IMR-90 (cell line): ENCODE data around the gene MTM1. TPM values are rescaled to one million over a fixed set of nuclear protein-coding genes. Genes with fewer than 3 reads are reported as not detected.

ENCODE experiments used
- ATAC-seq: fragments of 200-7000 bp; cut with Tn5 transposase; 2 replicates; pipeline ENCODE4 v1.9.1; 2020; ENCODE audit warnings: low read depth, mild to moderate bottlenecking, moderate library complexity
- BruUV-seq: library from RNA; stranded (reverse); fragments of 400-500 nt; replicated peaks from 2 replicates; lab custom pipeline; 2021; lab: Mats Ljungman, UMichigan
- CTCF ChIA-PET: fragments of 300-600 bp; formaldehyde crosslinking; extraction: SDS; loops from one replicate; lab custom pipeline; 2021; ENCODE audit warnings: antibody characterized with exemption; lab: Yijun Ruan, JAX
- POLR2A ChIA-PET: fragments of 300-600 bp; sonication (Branson Sonifier 250); formaldehyde crosslinking; loops from one replicate; lab custom pipeline; 2022; ENCODE audit warnings: antibody characterized with exemption; ENCODE audit not compliant: unreplicated experiment; lab: Charles Lee
- DNase-seq: peaks from one replicate; pipeline ENCODE4 v3.0.0; 2013
- H2AFZ ChIP-seq: replicated peaks from 2 replicates; pipeline ENCODE3; 2013; ENCODE audit warnings: low read length, mild to moderate bottlenecking; ENCODE audit not compliant: poor library complexity
- H2AK5ac ChIP-seq: 2 replicates; pipeline ENCODE4 v1.6.1; 2013; ENCODE audit warnings: low read depth, low read length, inconsistent platforms
- H2AK9ac ChIP-seq: replicated peaks from 2 replicates; pipeline ENCODE3; 2013; ENCODE audit warnings: mild to moderate bottlenecking, low read depth, low read length, moderate library complexity; ENCODE audit not compliant: poor library complexity
- H2BK120ac ChIP-seq: 2 replicates; pipeline ENCODE4 v1.6.1; 2013; ENCODE audit warnings: low read depth, low read length, inconsistent platforms
- H2BK15ac ChIP-seq: 3 replicates; pipeline ENCODE4 v1.6.1; 2013; ENCODE audit warnings: low read depth, low read length, inconsistent platforms
- H2BK20ac ChIP-seq: 2 replicates; pipeline ENCODE4 v1.6.1; 2013; ENCODE audit warnings: low read depth, mild to moderate bottlenecking, inconsistent platforms, low read length, moderate library complexity
- H2BK5ac ChIP-seq: 2 replicates; pipeline ENCODE4 v1.6.1; 2013; ENCODE audit warnings: mild to moderate bottlenecking, low read depth, low read length, inconsistent platforms; ENCODE audit not compliant: poor library complexity, severe bottlenecking
- H3K14ac ChIP-seq: replicated peaks from 2 replicates; pipeline ENCODE4 v1.6.1; 2013; ENCODE audit warnings: low read depth, low read length, inconsistent platforms
- H3K18ac ChIP-seq: 2 replicates; pipeline ENCODE4 v1.6.1; 2013; ENCODE audit warnings: low read depth, low read length, control low read depth
- H3K23ac ChIP-seq: 2 replicates; pipeline ENCODE4 v1.6.1; 2013; ENCODE audit warnings: low read depth, low read length, inconsistent platforms
- H3K27ac ChIP-seq: 2 replicates; pipeline ENCODE4 v1.5.1; 2013; ENCODE audit warnings: mild to moderate bottlenecking, control low read depth, low read length; ENCODE audit not compliant: insufficient read depth
- H3K27me3 ChIP-seq: 2 replicates; pipeline ENCODE4 v1.6.1; 2013; ENCODE audit warnings: low read length; ENCODE audit not compliant: control insufficient read depth, insufficient read depth
- H3K36me3 ChIP-seq: 2 replicates; pipeline ENCODE4 v1.6.1; 2013; ENCODE audit warnings: low read length, mixed read lengths; ENCODE audit not compliant: control insufficient read depth, insufficient read depth
- H3K4ac ChIP-seq: 2 replicates; pipeline ENCODE4 v1.6.1; 2013; ENCODE audit warnings: low read depth, low read length, inconsistent platforms
- H3K4me1 ChIP-seq: 2 replicates; pipeline ENCODE4 v1.6.1; 2013; ENCODE audit warnings: low read length, mixed read lengths; ENCODE audit not compliant: control insufficient read depth, insufficient read depth
- H3K4me2 ChIP-seq: 2 replicates; pipeline ENCODE4 v1.6.1; 2013; ENCODE audit warnings: low read depth, mild to moderate bottlenecking, control low read depth, low read length, moderate library complexity
- H3K4me3 ChIP-seq: 2 replicates; pipeline ENCODE4 v1.5.1; 2013; ENCODE audit warnings: low read depth, mild to moderate bottlenecking, control low read depth, low read length, moderate library complexity; ENCODE audit not compliant: insufficient read depth
- H3K56ac ChIP-seq: 2 replicates; pipeline ENCODE4 v1.6.1; 2013; ENCODE audit warnings: low read length, inconsistent platforms; ENCODE audit not compliant: insufficient read depth; ENCODE audit errors: extremely low read depth
- H3K79me1 ChIP-seq, 2 experiments: 2 replicates each; pipeline ENCODE4 v1.6.1; 2013; ENCODE audit warnings: low read length in 2 of 2, inconsistent platforms in 1 of 2, low read depth in 1 of 2
- H3K9ac ChIP-seq: 2 replicates; pipeline ENCODE4 v1.6.1; 2013; ENCODE audit warnings: low read depth, low read length, control low read depth
- H3K9me1 ChIP-seq: 2 replicates; pipeline ENCODE4 v1.6.1; 2013; ENCODE audit warnings: low read length, inconsistent platforms; ENCODE audit not compliant: insufficient read depth
- H3K9me3 ChIP-seq: 2 replicates; pipeline ENCODE4 v1.6.1; 2013; ENCODE audit warnings: low read length; ENCODE audit not compliant: control insufficient read depth, insufficient read depth
- H4K20me1 ChIP-seq: 2 replicates; pipeline ENCODE4 v1.6.1; 2013; ENCODE audit warnings: low read length, inconsistent platforms; ENCODE audit not compliant: insufficient read depth
- H4K5ac ChIP-seq: 2 replicates; pipeline ENCODE4 v1.6.1; 2013; ENCODE audit warnings: mild to moderate bottlenecking, low read depth, low read length, control low read depth
- H4K8ac ChIP-seq, 2 experiments: 2 replicates each; pipeline ENCODE4 v1.6.1; 2013; ENCODE audit warnings: low read depth in 2 of 2, low read length in 2 of 2, control low read depth in 1 of 2, inconsistent platforms in 1 of 2
- H4K91ac ChIP-seq: 2 replicates; pipeline ENCODE4 v1.6.1; 2013; ENCODE audit warnings: low read depth, low read length, inconsistent platforms; ENCODE audit not compliant: insufficient read depth
- BHLHE40 ChIP-seq: fragments of 150-350 bp; IDR thresholded peaks from 2 replicates; pipeline ENCODE4 v1.6.1; 2016; ENCODE audit warnings: mild to moderate bottlenecking, low read depth, low read length
- CHD1 ChIP-seq: IDR thresholded peaks from 2 replicates; pipeline ENCODE4 v1.6.1; 2012; ENCODE audit warnings: low read depth, low read length, improper control_type of control experiment
- CTCF ChIP-seq: conservative IDR thresholded peaks from 2 replicates; pipeline ENCODE4 v1.5.1; 2012; ENCODE audit warnings: mild to moderate bottlenecking, low read depth, low read length, improper control_type of control experiment
- FOS ChIP-seq: fragments of 150-350 bp; IDR thresholded peaks from 2 replicates; pipeline ENCODE4 v1.6.1; 2016; ENCODE audit warnings: low read depth, low read length
- NFE2L2 ChIP-seq: fragments of 150-350 bp; IDR thresholded peaks from 2 replicates; pipeline ENCODE4 v1.6.1; 2016; ENCODE audit warnings: low read depth, mild to moderate bottlenecking, low read length
- POLR2A ChIP-seq: IDR thresholded peaks from 2 replicates; pipeline ENCODE4 v1.6.1; 2012; ENCODE audit warnings: mild to moderate bottlenecking, low read depth, low read length
- RAD21 ChIP-seq: IDR thresholded peaks from 2 replicates; pipeline ENCODE4 v1.6.1; 2012; ENCODE audit warnings: low read length, improper control_type of control experiment
- RCOR1 ChIP-seq: IDR thresholded peaks from 2 replicates; pipeline ENCODE4 v1.6.1; 2012; ENCODE audit warnings: mild to moderate bottlenecking, low read length, improper control_type of control experiment; ENCODE audit not compliant: insufficient replicate concordance
- RFX5 ChIP-seq: IDR thresholded peaks from 2 replicates; pipeline ENCODE4 v1.8.0; 2012; ENCODE audit warnings: low read depth, mild to moderate bottlenecking, low read length, moderate library complexity
- SMC3 ChIP-seq: fragments of 150-350 bp; IDR thresholded peaks from 2 replicates; pipeline ENCODE4 v1.6.1; 2016; ENCODE audit warnings: low read depth, mild to moderate bottlenecking, antibody characterized with exemption, low read length, moderate library complexity
- USF2 ChIP-seq: fragments of 150-350 bp; IDR thresholded peaks from 2 replicates; pipeline ENCODE4 v1.6.1; 2017; ENCODE audit warnings: mild to moderate bottlenecking, antibody characterized with exemption, low read length, low read depth
- WGBS, 2 experiments: methylation state at CpG; one replicate each; pipeline versions ENCODE4 v1.1.5 to v1.1.7; 2013; ENCODE audit warnings: missing lambda C conversion rate in 2 of 2; ENCODE audit not compliant: insufficient read length in 1 of 2; ENCODE audit errors: extremely low coverage in 2 of 2; 5-methylcytosine and 5-hydroxymethylcytosine counted together
- dilution Hi-C: fragments of 300-500 bp; cut with HindIII; formaldehyde crosslinking; loops from one replicate; pipeline ENCODE4 v1.14.3; 2018; ENCODE audit warnings: low sequenced_read_pairs; ENCODE audit not compliant: unreplicated experiment
- in situ Hi-C: fragments of 300-500 bp; cut with MboI; formaldehyde crosslinking; loops from 3 replicates; pipeline ENCODE4 v1.14.3; 2019; ENCODE audit warnings: low sequenced_read_pairs, inconsistent platforms, mixed read lengths
- intact Hi-C: fragments of 100-400 bp; cut with micrococcal nuclease; formaldehyde crosslinking; loops from 2 replicates; pipeline ENCODE4 v1.10.0; 2022
- polyA plus RNA-seq, 3 experiments: library from polyadenylated mRNA; depleted of rRNA; stranded (reverse); fragments of >200 nt; gene quantifications; 2 replicates each; pipeline ENCODE4 v1.2.3, GENCODE V29; 2012; ENCODE audit warnings: low replicate concordance in 1 of 3
- total RNA-seq: library from RNA; depleted of rRNA; stranded (reverse); fragments of >200 nt; gene quantifications from 2 replicates; pipeline ENCODE4 v1.2.3, GENCODE V29; 2012

MTM1 gene
- total and polyA plus RNA-seq, 2 of the 4 experiments (the other 2 are of a cell fraction): 3.8 to 5.6 TPM

GRCh38 chrX:150676221-150676620 is 107.8 kb downstream of the MTM1 start:
- no peaks in the 10 kb centered on the region for H3K79me1 ChIP-seq
- H3K4ac ChIP-seq: no peak overlapping the region
- H3K23ac ChIP-seq: no peak overlapping the region
- intact Hi-C loops (no loop called here), in situ Hi-C loops (no loop called here), dilution Hi-C loops (no loop called here)
- H2AK9ac ChIP-seq: no peak overlapping the region
- no CpG with 5 or more reads among the region's 2 CpGs for WGBS, 2 experiments
- H2BK5ac ChIP-seq: no peak overlapping the region
- no peak for TF ChIP-seq RAD21
- no peak for TF ChIP-seq BHLHE40
- TF ChIP-seq SMC3: no peak
- no peak for TF ChIP-seq FOS
- TF ChIP-seq POLR2A: no peak
- no peak for TF ChIP-seq RCOR1
- TF ChIP-seq USF2: no peak
- no peak for TF ChIP-seq RFX5
- no peak for TF ChIP-seq CTCF
- TF ChIP-seq CHD1: no peak
- TF ChIP-seq NFE2L2: no peak
- BruUV-seq: no TSS peak
- no peak overlapping the region for H2AFZ ChIP-seq
- no peak overlapping the region for H3K56ac ChIP-seq
- H3K9me3 ChIP-seq: peaks cover 2% of the 10 kb centered on the region; the same call in 1 of the 2 replicates
- H3K27me3 ChIP-seq: no peaks in the 10 kb centered on the region
- POLR2A ChIA-PET: no interaction called here
- H2BK120ac ChIP-seq: no peak overlapping the region
- no peak overlapping the region for H3K14ac ChIP-seq
- no peak overlapping the region for H2BK20ac ChIP-seq
- peaks cover 2% of the 10 kb centered on the region; the same call in 1 of the 2 replicates for H3K36me3 ChIP-seq
- H3K4me2 ChIP-seq: no peak overlapping the region
- no peak for DNase-seq
- H4K20me1 ChIP-seq: no peaks in the 10 kb centered on the region
- no peaks in the 10 kb centered on the region for H3K9me1 ChIP-seq
- H3K4me1 ChIP-seq: no peaks in the 10 kb centered on the region
- H3K18ac ChIP-seq: no peak overlapping the region
- H4K91ac ChIP-seq: no peak overlapping the region
- H4K5ac ChIP-seq: no peak overlapping the region
- H3K4me3 ChIP-seq: no peak overlapping the region
- ATAC-seq: no peak
- no peak overlapping the region for H3K9ac ChIP-seq
- no peak overlapping the region for H4K8ac ChIP-seq
- CTCF ChIA-PET: no interaction called here
- no peak overlapping the region for H3K27ac ChIP-seq
- no peak overlapping the region for H2AK5ac ChIP-seq
- H2BK15ac ChIP-seq: no peak overlapping the region
